ENCODE measurements around the gene TM7SF3.
"Not testable (repeated sequence)": the region's sequence is repeated elsewhere in the genome, so short reads cannot be mapped to it uniquely, and the experiment has no call there.

TM7SF3 gene, protein sequence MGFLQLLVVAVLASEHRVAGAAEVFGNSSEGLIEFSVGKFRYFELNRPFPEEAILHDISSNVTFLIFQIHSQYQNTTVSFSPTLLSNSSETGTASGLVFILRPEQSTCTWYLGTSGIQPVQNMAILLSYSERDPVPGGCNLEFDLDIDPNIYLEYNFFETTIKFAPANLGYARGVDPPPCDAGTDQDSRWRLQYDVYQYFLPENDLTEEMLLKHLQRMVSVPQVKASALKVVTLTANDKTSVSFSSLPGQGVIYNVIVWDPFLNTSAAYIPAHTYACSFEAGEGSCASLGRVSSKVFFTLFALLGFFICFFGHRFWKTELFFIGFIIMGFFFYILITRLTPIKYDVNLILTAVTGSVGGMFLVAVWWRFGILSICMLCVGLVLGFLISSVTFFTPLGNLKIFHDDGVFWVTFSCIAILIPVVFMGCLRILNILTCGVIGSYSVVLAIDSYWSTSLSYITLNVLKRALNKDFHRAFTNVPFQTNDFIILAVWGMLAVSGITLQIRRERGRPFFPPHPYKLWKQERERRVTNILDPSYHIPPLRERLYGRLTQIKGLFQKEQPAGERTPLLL

DNA sequence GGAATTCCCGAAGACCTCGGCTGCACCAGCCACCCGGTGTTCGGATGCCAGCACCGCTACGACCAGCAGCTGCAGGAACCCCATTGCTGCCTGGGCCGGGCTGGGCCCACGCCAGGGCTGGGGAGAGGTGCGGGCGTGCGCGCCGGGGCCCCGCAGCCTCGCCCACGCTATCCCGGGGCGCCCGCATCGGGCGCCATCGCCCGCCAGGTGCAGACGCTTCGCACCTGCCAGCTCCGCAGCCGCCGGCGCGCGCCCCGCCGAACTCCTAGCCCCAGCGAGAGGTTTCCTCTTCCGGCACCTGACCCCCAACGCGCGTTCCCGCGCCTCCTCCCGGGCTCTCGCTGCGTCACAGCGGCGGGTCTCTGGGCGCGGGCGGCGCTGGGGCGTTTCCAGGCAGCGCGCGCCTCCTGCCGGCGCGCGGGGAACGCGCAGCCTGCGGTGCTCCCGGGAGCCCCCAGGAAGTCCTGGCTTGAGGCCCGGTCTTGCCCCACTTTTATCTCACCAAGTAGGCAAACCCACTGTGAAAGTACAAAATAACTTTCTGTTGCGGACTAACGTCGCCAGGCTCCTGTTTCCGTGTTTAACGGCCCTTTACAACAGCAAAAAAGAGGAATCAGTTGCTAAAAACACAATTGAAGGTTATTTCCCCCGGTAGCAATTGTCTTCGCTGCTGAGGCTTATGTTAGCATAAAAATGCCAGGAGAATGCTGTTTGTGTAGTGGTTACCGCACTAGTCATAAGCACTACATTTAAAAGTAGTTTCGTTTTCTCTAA lies at the start of gene TM7SF3:
Gene TM7SF3, minus strand, starts transcription at position 300 of the 774 bp plus-strand sequence. Its CDS starts 216 bp downstream, at position 84.
- DNase-seq (peak; percentile 96), ATAC-seq (peak; percentile 94)

DNA sequence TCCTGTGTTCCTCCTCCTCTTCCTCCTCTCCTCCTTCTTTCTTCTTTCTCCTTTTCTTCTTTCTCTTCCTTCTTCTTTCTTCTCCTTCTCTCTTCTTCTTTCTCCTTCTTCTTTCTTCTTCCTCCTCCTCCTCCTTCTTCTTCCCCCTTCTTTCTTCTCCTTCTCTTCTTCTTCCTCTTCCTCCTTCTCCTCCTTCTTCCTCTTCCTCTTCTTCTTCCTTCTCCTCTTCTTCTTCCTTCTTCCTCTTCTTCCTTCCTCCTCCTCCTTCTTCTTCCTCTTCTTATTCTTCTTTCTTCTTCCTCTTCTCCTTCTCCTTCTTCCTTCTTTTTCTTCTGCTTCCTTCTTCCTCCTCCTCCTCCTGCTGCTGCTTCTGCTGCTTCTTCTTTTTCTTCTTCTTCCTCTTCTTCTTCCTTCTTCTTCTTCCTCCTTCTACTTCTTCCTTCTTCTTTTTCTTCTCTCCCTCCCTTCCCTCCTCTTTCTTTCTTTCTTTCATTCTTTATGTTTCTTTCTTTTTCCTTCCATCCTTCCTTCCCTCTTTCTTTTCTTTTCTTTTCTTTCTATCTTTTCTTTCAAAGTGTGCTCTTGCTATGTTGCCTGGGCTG lies 49.2 kb upstream of the TM7SF3 start:
- no peak for ATAC-seq

DNA sequence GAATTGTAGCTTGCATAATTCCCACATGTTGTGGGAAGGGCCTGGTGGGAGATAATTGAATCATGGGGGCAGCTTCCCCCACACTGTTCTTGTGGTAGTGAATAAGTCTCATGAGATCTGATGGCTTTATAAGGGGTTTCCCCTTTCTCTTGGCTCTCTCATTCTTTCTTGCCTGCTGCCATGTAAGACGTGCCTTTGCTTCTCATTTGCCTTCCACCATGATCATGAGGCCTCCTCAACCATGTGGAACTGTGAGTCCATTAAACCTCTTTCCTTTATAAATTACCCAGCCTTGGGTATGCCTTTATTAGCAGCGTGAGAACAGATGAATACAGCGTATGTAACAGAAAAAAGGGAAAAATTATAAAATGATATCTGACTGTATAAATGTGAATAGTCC lies 47.1 kb upstream of the TM7SF3 start:
- ATAC-seq (no peak), DNase-seq (no peak)

More for the DNA sequence above, 49.2 kb upstream of the TM7SF3 start:
- DNase-seq = no peak

DNA sequence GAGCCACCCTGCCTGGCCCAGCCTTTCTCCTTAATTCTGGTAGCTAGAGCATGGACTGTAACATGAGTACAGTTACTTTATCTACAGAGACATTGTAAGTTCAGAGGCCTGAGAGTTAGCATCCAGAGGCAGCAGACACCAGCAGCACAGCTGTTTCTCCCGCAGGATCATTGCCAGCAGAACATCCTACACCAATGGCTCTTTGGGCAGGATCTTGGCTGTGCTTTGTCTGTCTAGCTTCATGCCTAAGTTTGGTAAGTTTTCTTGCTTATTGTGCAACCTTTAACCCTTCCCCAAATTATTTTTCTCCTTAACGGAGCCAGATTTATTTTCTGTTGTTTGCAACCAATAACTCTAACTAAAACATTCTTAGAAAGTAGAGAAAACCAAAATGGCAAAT lies 46.6 kb upstream of the TM7SF3 start:
- DNase-seq = no peak
- ATAC-seq = no peak

DNA sequence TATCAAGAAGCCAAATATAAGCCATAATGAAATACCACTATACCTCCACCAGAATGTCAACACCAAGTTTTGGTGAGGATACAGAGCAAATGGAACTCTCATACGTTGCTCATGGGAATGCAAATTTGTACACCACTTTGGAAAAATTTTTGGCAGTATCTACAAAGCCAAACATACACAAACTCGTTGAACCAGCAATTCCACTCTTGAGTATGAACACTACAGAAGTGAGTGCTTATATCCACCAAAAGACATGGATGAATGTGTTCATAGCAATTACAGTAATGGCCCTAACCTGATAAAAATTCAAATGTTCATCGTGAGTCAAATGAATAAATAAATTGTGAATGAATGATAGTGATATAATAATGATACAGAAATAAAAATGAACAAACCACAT lies 43.4 kb upstream of the TM7SF3 start:
- DNase-seq (no peak), ATAC-seq (no peak)

DNA sequence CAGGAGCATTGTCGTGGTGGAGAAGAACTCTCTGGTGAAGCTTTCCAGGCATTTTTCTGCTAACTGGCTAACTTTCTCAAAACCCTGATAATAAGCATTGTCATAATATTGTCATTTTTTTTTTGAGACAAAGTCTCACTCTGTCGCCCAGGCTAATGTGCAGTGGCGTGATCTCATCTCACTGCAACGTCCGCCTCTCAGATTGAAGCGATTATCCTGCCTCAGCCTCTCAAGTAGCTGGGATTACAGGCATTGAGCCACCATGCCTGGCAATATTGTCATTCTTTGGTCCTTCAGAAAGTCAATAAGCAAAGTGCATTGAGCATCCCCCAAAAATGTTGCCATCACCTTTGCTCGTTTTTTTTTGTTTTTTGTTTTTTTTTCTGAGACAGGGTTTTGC lies 41.8 kb upstream of the TM7SF3 start:
- ATAC-seq = no peak
- no peak for DNase-seq

DNA sequence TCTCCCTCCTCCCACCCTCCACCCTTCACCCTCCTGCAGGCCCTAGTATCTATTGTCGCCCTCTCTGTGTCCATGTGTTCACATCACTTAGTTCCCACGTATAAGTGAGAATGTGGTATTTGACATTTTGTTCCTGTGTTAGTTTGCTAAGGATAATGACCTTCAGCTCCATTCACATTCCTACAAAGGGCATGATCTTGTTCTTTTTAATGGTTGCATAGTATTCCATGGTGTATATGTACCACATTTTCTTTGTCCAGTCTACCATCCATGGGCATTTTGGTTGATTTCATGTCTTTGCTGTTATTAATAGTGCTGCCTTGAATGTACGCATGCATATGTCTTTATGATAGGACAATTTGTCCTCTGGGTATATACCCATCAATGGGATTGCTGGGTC lies 38.6 kb upstream of the TM7SF3 start:
- ATAC-seq (no peak), DNase-seq (no peak)

DNA sequence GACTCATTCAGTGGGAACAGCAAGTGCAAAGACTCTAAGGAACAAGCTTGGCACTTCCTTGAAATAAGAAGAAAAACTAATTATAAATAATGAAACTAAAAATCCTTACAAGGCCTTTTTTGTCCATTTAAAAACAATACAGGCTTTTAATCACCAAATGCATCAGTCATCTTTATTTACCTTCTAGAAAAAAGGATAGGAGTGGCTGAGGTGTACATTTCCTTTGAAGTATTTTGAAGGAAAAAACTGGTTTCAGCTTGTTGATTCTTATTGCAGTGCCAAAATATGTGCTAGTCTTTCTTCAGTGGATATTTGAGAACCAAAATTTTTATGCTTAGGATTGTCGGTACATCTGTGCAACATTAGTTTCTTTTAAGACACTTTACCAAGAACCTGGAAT lies 38.0 kb upstream of the TM7SF3 start:
- no peak for ATAC-seq
- DNase-seq = no peak

DNA sequence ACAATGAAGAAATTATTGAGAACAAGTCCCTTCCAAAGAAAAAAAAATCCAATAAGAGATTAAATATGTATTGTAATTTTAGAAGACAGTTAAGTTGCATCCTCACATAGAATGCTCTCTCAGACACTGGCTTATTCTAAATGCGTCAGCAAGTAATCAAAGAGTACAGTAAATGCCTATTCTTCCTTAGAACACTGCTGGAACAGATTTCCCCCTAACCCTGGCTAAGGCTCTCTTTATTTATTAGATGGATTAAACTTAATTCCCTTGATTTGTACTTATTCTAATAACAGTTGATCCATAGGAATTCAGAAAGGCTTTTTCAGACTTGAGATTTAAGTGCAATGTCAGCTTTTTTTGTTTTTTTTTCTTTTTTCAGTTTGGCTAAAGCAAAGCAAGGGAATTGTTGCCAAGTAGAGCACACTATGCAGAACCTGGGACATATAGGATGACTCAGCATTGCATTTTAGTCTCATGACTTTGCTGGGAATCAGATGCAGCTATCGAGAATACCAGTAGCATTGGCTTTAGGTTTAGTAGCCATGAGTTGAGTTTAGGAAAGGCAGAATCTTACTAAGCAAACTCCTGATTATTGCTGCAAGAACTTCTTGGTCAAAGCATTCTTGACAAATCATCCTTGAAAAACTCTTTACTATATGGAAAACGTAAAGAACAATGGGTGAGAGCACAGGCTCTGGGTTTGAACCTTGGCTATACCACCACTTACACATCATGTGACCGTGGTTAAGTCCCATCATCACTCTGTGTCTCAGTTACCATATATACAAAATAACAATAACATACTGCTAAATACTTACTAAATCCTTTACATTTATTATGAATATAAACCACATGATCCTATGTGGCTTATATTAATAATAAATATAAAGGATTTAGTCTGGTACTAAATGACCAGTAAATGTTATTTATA lies 34.9 kb upstream of the TM7SF3 start:
- ATAC-seq (no peak), DNase-seq (no peak)

DNA sequence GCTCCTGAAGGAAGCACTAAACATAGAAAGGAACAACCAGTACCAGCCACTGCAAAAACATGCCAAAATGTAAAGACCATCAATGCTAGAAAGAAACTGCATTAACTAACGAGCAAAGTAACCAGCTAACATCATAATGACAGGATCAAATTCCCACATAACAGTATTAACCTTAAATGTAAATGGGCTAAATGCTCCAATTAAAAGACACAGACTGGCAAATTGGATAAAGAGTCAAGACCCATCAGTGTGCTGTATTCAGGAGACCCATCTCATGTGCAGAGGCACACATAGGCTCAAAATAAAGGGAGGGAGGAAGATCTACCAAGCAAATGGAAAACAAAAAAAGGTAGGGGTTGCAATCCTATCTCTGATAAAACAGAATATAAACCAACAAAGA lies 27.8 kb upstream of the TM7SF3 start:
- DNase-seq = not testable (repeated sequence)

DNA sequence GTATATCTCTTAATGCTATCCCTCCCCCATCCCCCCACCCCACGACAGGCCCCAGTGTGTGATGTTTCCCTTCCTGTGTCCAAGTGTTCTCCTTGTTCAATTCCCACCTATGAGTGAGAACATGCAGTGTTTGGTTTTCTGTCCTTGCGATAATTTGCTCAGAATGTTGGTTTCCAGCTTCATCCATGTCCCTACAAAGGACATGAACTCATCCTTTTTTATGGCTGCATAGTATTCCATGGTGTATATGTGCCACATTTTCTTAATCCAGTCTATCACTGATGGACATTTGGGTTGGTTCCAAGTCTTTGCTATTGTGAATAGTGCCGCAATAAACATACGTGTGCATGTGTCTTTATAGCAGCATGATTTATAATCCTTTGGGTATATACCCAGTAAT lies 26.5 kb upstream of the TM7SF3 start:
- not testable (repeated sequence) for ATAC-seq

More for the DNA sequence above, 27.8 kb upstream of the TM7SF3 start:
- ATAC-seq = not testable (repeated sequence)

DNA sequence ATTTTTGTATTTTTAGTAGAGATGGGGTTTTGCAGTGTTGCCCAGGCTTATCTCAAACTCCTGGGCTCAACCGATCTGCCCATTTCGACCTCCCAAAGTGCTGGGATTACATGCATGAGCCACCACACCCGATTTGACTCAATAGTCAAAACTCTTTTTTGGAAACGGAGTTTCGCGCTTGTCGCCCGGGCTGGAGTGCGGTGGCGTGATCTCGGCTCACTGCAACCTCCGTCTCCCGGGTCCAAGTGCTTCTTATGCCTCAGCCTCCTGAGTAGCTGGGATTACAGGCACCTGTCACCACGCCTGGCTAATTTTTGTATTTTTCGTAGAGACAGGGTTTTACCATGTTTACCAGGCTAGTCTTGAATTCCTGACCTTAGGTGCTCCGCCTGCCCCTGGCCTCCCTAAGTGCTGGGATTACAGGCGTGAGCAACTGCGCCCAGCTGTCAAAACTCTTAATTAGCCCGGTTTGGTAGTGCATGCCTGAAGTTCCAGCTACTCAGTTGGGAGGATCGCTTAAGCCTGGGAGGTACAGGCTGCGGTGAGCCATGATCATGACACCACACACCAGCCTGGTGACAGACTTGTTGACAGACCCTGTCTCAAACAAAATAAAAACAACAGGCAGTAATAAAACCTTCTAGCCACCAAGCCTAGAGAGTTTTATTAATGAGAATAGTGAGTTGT lies 20.6 kb upstream of the TM7SF3 start:
- DNase-seq = no peak
- no peak for ATAC-seq

More for the DNA sequence above, 26.5 kb upstream of the TM7SF3 start:
- DNase-seq = not testable (repeated sequence)

DNA sequence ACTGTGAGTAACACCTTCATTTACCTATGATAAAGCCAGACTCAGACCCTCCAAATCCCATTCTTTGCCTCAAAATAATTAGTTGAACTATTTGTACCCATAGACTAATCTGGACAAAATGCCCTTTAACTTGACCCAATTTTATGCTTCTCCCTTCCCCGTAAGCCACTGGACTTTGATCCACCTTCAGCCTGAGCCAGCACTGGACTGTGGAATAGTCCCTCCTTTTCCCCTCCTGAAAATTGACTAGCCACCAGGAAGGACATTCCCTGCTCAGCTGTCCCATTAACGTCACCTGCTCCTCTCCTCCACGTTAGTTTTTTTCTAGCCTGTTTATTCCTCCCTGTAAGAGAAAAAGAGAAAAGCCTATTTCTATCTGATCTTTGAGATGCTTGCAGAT lies 18.5 kb upstream of the TM7SF3 start:
- no peak for DNase-seq
- ATAC-seq = no peak

DNA sequence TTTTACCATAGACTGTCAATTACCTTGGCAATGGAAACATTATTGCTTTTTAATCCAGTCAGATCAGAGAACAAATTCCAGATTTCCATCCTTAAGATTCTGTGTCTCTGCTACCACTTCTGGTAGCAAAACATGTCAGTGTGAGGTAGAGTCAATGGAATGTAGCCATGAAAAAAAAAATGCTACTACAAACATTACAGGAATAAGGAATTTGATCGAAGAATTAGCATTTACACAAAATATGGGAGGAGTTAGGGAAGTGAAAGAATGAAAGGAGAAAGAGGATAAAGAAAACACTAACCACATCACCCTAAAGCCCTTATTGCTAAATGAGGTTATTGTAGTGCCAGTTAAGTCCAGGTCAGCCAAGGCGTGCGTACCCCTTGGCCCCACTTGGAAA lies 17.3 kb upstream of the TM7SF3 start:
- ATAC-seq (no peak), DNase-seq (no peak)

DNA sequence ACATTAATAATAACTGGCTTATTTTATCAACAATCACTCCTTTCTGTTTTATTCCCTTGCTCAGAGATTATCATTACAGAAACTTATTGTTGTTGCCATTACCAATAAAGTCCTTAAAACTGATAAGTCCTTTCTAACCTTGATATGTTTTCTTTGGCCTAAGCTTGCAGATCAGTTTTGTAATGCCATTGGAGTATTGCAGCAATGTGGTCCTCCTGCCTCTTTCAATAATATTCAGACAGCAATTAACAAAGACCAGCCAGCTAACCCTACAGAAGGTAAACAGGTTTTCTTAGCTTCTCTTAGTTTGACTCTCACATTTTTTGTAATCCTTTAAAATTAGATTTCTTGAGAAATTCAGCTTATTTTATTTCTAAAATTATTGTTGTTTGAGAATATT lies 12.1 kb upstream of the TM7SF3 start:
- ATAC-seq = no peak
- DNase-seq = no peak

DNA sequence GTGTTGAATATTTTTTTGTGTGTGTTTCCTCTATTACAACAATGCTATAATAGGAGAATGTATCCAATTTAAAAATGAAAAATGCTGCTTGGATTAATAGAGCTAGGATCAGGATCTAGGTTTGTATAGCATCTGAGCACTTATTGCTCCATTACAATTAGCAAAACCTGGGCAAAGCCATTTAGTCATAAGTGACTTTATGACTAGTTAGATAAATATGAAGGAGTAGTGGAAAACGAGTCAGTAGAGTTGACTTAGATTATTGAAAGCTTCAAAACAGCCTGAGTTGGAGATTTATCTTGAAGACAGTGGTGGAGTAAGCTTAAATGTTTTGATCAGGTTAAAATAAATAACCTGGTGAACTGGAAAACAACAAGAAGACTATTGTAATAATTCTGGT lies 10.9 kb upstream of the TM7SF3 start:
- DNase-seq = no peak
- no peak for ATAC-seq

DNA sequence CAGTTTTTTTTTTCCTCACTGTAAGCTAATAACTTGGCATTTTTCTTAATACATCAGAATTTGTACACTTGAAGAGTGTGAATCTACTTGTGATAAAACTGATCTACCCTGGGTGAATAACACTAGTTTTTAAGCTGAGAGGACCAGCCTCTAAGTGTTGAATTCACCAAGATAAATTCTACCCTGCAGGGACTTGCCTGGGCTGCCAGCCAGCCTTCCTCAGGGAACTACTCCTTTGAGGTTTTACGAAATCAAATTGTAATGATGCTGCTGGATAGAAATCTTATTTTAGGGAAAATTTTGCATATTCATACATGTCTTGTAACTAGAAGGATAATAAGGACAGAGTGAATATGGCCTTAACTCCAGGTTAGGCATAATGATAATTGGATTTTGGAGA lies 10.1 kb upstream of the TM7SF3 start:
- ATAC-seq (no peak), DNase-seq (no peak)

DNA sequence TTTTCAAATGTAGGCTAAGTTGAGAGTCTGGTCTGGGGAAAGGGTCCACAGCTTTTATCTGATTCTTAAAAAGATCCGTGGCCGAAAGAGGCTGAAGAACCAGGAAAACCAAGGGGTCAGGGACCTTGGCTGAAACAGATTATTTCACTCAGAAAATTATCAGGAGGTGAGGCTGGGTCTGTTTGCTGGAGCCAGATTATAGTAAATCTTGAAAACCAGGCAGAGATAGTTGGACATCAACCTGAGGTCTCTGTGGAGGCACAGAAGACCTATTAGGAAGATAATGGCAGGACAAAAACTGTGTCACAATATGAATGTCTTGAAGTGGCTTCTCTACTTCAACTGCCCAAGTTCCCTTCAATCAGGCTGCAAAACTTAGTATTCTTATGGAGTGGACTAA lies 6.6 kb upstream of the TM7SF3 start:
- ATAC-seq (no peak), DNase-seq (no peak)

DNA sequence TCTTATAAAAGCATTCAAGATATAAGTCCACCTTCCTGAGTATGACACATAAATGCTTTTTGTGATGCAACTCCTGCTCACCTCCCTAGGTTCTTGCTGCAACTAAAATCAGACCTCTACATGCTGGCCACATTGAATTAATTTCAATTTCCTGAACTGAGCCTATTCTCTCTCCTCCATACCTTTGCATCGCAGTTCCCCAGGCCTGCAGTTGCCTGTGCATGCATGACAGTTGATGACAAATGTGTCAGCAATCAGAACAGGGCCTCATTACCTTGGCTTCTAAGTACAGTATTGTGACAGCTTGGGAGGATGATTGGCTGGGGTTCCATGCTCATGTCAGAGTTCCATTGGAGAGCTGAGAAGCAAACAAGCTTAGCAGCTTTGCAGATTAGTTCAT lies 3.9 kb upstream of the TM7SF3 start:
- no peak for ATAC-seq

DNA sequence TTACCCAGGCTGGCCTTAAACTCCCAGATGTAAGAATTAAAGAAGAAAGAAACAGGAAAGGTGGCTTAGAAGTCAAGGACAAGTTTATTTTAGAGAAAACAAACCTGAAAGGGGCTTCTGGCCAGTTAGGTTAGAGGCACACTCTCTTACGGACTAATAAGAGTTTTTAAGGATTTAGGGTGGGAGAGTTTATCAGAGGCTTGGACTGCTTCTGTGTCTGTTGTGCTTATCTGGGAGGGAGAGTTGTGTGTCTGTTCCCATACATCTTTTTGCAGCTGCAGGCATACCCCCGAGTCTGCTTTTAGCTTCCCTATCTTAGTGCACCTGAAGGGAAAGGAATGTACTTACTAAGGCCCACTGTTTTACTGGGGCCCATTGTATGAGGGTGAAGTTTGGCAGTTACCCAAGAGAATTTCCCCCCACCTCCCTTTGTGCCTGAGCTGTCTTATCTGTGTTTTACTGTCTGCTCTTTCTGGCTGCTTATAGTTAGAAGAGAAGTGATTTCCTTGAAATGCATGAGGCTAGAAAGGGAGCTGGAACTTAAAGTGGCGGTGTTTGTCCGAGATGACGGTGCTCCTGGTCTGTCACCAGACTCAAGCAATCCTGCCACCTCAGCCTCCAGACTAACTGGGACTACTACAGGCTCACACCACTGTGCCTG lies 3.1 kb upstream of the TM7SF3 start:
- DNase-seq, ATAC-seq: not testable (repeated sequence)

More for the DNA sequence above, 3.9 kb upstream of the TM7SF3 start:
- DNase-seq = no peak

Measured in stimulated activated naive CD8-positive, alpha-beta T cell treated with anti-CD3 and anti-CD28 coated beads, Interleukin-15, Interleukin-2, amounts not matched to agents 100 U/mL and 50 U/mL, for 24 hours (primary cell).